Neutrophil (primary cell): ENCODE data around the gene ITGA4.

Source experiments
- H3K27ac ChIP-seq: fragments of 200-600 bp; sonication (generic); 2 replicates; pipeline ENCODE4 v1.5.1; 2016; ENCODE audit warnings: mild to moderate bottlenecking, moderate library complexity
- H3K27me3 ChIP-seq: fragments of 200-600 bp; sonication (generic); 2 replicates; pipeline ENCODE4 v1.6.0; 2016; ENCODE audit warnings: mild to moderate bottlenecking
- H3K36me3 ChIP-seq: fragments of 200-600 bp; sonication (generic); 2 replicates; pipeline ENCODE4 v1.5.1; 2017
- H3K4me1 ChIP-seq, 2 experiments: fragments of 200-600 bp in 1 of 2; sonication (generic) in 1 of 2; 1 replicate in 1 of 2; 2 replicates in 1 of 2; pipeline versions ENCODE4 v1.5.1 to v1.6.1; 2013 to 2016; ENCODE audit warnings: low read depth in 1 of 2, low read length in 1 of 2, mild to moderate bottlenecking in 1 of 2, moderate library complexity in 1 of 2; ENCODE audit not compliant: control insufficient read depth in 1 of 2, insufficient read depth in 1 of 2
- H3K4me3 ChIP-seq, 2 experiments: fragments of 200-600 bp in 1 of 2; sonication (generic) in 1 of 2; 1 replicate in 1 of 2; 2 replicates in 1 of 2; pipeline ENCODE4 v1.5.1; 2013 to 2016; ENCODE audit warnings: low read depth in 1 of 2, low read length in 1 of 2, mild to moderate bottlenecking in 1 of 2, moderate library complexity in 1 of 2
- H3K9me3 ChIP-seq: fragments of 200-600 bp; sonication (generic); 2 replicates; pipeline ENCODE4 v1.5.1; 2016
- TF ChIP-seq, protein P1 (sequence below): fragments of 200-600 bp; sonication (generic); IDR thresholded peaks from 2 replicates; pipeline ENCODE4 v1.5.1; 2016; ENCODE audit warnings: antibody characterized with exemption

The ITGA4 gene

GRCh38 chr2:181485638-181485946 lies 28.4 kb downstream of the ITGA4 start:
- TF ChIP-seq, protein P1, sequence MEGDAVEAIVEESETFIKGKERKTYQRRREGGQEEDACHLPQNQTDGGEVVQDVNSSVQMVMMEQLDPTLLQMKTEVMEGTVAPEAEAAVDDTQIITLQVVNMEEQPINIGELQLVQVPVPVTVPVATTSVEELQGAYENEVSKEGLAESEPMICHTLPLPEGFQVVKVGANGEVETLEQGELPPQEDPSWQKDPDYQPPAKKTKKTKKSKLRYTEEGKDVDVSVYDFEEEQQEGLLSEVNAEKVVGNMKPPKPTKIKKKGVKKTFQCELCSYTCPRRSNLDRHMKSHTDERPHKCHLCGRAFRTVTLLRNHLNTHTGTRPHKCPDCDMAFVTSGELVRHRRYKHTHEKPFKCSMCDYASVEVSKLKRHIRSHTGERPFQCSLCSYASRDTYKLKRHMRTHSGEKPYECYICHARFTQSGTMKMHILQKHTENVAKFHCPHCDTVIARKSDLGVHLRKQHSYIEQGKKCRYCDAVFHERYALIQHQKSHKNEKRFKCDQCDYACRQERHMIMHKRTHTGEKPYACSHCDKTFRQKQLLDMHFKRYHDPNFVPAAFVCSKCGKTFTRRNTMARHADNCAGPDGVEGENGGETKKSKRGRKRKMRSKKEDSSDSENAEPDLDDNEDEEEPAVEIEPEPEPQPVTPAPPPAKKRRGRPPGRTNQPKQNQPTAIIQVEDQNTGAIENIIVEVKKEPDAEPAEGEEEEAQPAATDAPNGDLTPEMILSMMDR = no peak
- Histone ChIP-seq H3K27ac (no peak overlapping the region), H3K36me3 (peaks cover 42% of the 10 kb centered on the region), H3K9me3 (no peaks in the 10 kb centered on the region), H3K4me3 (no peak overlapping the region), H3K27me3 (no peaks in the 10 kb centered on the region), H3K4me1 (peaks cover 3 to 8% of the 10 kb centered on the region in 2 experiments)

DNA sequence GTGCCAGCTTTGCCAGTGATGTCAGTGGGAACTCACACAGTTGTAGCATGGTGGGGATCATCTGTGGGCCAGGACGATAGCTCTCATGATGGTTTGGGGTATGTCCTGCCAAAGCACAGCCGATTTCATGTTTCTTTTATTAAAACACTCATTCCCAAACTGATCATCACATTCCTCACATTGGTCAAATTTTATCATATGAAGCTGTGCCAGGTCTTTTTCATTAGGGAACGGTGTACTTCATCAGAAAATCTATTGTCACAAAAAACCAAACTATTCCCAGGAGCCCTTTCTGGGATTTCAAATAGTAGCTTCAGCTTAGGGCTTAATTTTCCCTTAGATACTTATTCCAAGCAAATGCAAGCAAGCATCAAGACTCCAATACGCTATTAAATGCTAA lies 42.0 kb downstream of the ITGA4 start:
- Histone ChIP-seq H3K4me3 (no peak overlapping the region), H3K36me3 (peaks cover 73% of the 10 kb centered on the region), H3K27ac (no peak overlapping the region), H3K9me3 (no peaks in the 10 kb centered on the region), H3K4me1 (no peaks in the 10 kb centered on the region), H3K27me3 (no peaks in the 10 kb centered on the region)
- TF ChIP-seq, protein P1 = no peak

DNA sequence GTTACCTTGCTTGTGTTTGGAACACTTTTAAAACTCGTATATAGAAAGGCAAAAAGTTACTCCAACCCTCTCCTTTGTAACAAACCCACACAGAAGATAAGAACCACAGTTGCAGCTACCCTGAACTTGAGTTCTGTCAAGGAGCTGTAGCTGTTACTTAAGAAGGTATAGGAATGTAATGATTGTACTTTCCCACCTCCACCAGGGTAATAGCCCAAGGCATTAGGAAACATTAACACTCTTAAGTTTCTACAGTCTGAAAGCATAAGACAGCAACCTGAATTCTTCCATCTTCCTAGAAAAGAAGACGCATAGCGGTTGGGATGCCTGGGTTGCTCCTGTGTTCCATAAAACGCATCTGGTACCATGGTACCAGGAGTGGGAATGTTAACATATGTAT lies 43.0 kb downstream of the ITGA4 start:
- Histone ChIP-seq H3K36me3 (peaks cover 73% of the 10 kb centered on the region), H3K4me1 (no peaks in the 10 kb centered on the region), H3K27ac (no peak overlapping the region), H3K4me3 (no peak overlapping the region), H3K27me3 (no peaks in the 10 kb centered on the region), H3K9me3 (no peaks in the 10 kb centered on the region)
- TF ChIP-seq, protein P1 = no peak

GRCh38 chr2:181515719-181516118 lies 58.5 kb downstream of the ITGA4 start:
- H3K4me1 ChIP-seq = no peaks in the 10 kb centered on the region
- TF ChIP-seq, protein P1 = no peak
- no peaks in the 10 kb centered on the region for H3K27me3 ChIP-seq
- no peak overlapping the region for H3K27ac ChIP-seq
- no peaks in the 10 kb centered on the region for H3K9me3 ChIP-seq
- H3K36me3 ChIP-seq = peaks cover 47% of the 10 kb centered on the region
- no peak overlapping the region for H3K4me3 ChIP-seq

DNA sequence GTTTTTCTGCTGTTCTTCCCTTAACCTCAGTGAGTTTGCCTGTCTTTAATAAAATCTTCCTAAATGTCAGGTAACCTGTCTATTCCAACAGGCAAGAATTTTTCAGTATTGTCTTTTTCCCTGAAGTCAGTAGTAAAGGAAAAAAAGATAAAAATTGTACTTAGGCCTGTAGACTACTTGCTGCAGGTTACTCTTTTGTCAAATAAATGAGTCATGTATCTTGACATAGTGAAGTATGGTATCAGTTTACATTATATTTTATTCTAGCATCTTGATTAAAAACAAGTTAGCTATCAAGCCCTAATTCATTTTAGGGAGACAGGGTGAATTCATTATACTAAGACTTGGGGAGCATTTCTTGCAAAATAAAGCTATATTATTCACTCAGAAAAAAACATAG lies 59.8 kb downstream of the ITGA4 start:
- H3K27ac ChIP-seq = no peak overlapping the region
- H3K36me3 ChIP-seq = peaks cover 42% of the 10 kb centered on the region
- TF ChIP-seq, protein P1 = no peak
- no peak overlapping the region for H3K4me3 ChIP-seq
- no peaks in the 10 kb centered on the region for H3K27me3 ChIP-seq
- H3K4me1 ChIP-seq = no peaks in the 10 kb centered on the region
- H3K9me3 ChIP-seq = no peaks in the 10 kb centered on the region

GRCh38 chr2:181517685-181518301 lies 60.6 kb downstream of the ITGA4 start:
- H3K36me3 ChIP-seq = peaks cover 48% of the 10 kb centered on the region
- H3K9me3 ChIP-seq = no peaks in the 10 kb centered on the region
- no peak overlapping the region for H3K27ac ChIP-seq
- H3K27me3 ChIP-seq = no peaks in the 10 kb centered on the region
- TF ChIP-seq, protein P1 = no peak
- H3K4me1 ChIP-seq = no peaks in the 10 kb centered on the region
- H3K4me3 ChIP-seq = no peak overlapping the region
